RWPE2 (cell line): ENCODE results near the gene FXN.
A peak's percentile ranks its signal among the peaks of the same experiment; 100 is the strongest.
"Not testable (repeated sequence)": the region's sequence is repeated elsewhere in the genome, so short reads cannot be mapped to it uniquely, and the experiment has no call there.

Experiments
- ATAC-seq: fragments of 200-7000 bp; cut with Tn5 transposase; 3 replicates; pipeline ENCODE4 v1.9.1; 2021; ENCODE audit warnings: low read depth
- DNase-seq: peaks from one replicate; pipeline ENCODE4 v3.0.0-alpha.2; 2020; ENCODE audit warnings: low spot score
- H3K27ac ChIP-seq: fragments of 450-650 bp; 2 replicates; pipeline ENCODE4 v1.5.1; 2017; ENCODE audit warnings: mild to moderate bottlenecking; ENCODE audit not compliant: poor library complexity, severe bottlenecking
- H3K27me3 ChIP-seq: fragments of 250-450 bp; sonication (Bioruptor Pico); 2 replicates; pipeline ENCODE4 v1.5.1; 2021; ENCODE audit warnings: mild to moderate bottlenecking, moderate library complexity; ENCODE audit not compliant: insufficient read depth, poor library complexity, severe bottlenecking
- H3K36me3 ChIP-seq: fragments of 250-450 bp; sonication (Bioruptor Pico); 2 replicates; pipeline ENCODE4 v1.5.1; 2020; ENCODE audit warnings: low read depth, mild to moderate bottlenecking, moderate library complexity
- H3K4me1 ChIP-seq: fragments of 250-450 bp; sonication (Bioruptor Pico); 2 replicates; pipeline ENCODE4 v1.5.1; 2021; ENCODE audit warnings: mild to moderate bottlenecking, moderate library complexity; ENCODE audit not compliant: insufficient read depth, poor library complexity, severe bottlenecking
- H3K4me3 ChIP-seq: fragments of 250-450 bp; sonication (Bioruptor Pico); 2 replicates; pipeline ENCODE4 v1.5.1; 2021; ENCODE audit warnings: mild to moderate bottlenecking, moderate library complexity; ENCODE audit not compliant: severe bottlenecking
- H3K9me3 ChIP-seq: fragments of 250-450 bp; sonication (Bioruptor Pico); 2 replicates; pipeline ENCODE4 v1.5.1; 2021; ENCODE audit warnings: mild to moderate bottlenecking, moderate library complexity; ENCODE audit not compliant: severe bottlenecking
- CTCF ChIP-seq: fragments of 450-650 bp; IDR thresholded peaks from one replicate; pipeline ENCODE4 v1.5.1; 2017; ENCODE audit warnings: mild to moderate bottlenecking, moderate library complexity; ENCODE audit not compliant: poor library complexity, severe bottlenecking

FXN gene

GRCh38 chr9:69097064-69097463 is 61.5 kb downstream of the FXN start:
- H3K27ac ChIP-seq: peak overlapping the region; percentile 84
- ATAC-seq: peak; percentile 93
- H3K27me3 ChIP-seq: no peaks in the 10 kb centered on the region
- no peak overlapping the region for H3K4me3 ChIP-seq
- no peaks in the 10 kb centered on the region for H3K9me3 ChIP-seq
- no peaks in the 10 kb centered on the region for H3K36me3 ChIP-seq
- no peak for TF ChIP-seq CTCF
- peaks cover 16% of the 10 kb centered on the region for H3K4me1 ChIP-seq
- no peak for DNase-seq

DNA sequence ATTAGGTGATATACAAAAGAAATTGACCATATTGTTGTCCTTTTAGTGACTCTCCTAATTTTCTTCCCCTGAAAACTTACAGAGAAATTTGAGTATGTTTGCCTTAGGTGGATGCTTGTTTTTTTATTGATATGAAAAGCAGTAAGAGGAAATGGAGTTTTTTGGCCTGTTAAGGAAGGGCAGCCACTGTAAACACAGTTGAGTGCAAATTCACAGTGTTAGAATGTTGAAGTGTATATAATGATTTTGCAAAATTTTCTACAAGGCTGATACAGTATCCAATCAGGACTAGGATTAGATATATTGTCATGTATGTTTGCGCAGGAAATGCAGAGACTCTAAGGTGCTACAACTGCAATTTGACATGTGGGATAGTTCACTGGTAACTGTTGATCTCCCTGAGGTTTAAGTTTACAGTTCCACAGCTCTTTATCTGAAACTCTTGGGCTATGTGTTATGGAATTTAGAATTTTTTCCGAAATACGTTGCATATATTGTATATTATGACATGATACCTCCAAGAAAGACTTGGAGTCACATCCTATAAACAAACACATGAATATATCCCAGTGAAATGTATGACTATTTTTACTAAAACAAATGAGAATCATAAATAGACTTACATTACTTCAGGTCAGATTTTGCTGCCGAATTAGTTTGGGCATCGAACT is 62.5 kb downstream of the FXN start:
- DNase-seq (no peak), ATAC-seq (no peak)
- H3K36me3 ChIP-seq: no peaks in the 10 kb centered on the region
- no peak overlapping the region for H3K4me3 ChIP-seq
- peaks cover 16% of the 10 kb centered on the region for H3K4me1 ChIP-seq
- H3K27me3 ChIP-seq: no peaks in the 10 kb centered on the region
- H3K27ac ChIP-seq: peak overlapping the region; percentile 84
- no peak for TF ChIP-seq CTCF
- no peaks in the 10 kb centered on the region for H3K9me3 ChIP-seq

- not testable (repeated sequence) for H3K36me3 ChIP-seq, H3K4me3 ChIP-seq, DNase-seq, H3K9me3 ChIP-seq, H3K27me3 ChIP-seq, H3K27ac ChIP-seq, ATAC-seq
- peaks cover 23% of the 10 kb centered on the region for H3K4me1 ChIP-seq
Measured at GRCh38 chr9:69103348-69103996, 67.9 kb downstream of the FXN start.

DNA sequence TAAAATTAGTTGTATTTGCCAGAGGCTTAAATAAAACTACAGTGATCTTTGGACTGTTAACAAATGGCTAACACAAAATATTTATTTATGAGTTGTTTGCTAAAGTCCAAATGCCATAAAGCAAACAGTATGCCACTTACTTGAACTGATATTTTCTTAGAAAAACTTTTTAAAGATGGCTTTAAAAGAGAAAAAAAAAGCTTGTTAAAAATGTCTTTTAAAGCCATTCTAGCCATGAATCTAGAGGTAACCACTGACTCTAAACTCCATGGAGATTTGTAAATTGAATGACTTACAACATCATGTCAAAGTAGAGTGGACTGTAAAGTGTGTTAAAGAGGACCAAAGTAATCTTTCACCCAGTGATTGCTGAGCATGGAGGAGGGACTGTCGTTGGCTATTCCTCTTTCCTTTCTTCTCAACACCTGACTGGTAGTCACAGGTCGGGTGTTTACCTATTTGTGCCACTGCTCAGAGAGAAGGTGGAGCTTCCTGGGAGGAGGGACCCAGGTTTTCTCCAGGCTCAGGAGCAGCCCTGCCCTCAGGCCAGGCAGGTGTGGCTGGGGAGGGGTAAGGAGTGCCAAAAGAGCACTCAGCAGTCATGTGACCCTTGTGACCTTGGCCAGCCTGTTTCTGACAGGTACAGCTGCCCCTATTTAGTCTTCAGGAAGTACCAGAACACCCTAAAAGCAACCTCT is 69.4 kb downstream of the FXN start:
- H3K4me1 ChIP-seq: peaks cover 23% of the 10 kb centered on the region
- no peaks in the 10 kb centered on the region for H3K27me3 ChIP-seq
- ATAC-seq (peak; percentile 95), DNase-seq (peak; percentile 74)
- H3K4me3 ChIP-seq: no peak overlapping the region
- H3K36me3 ChIP-seq: no peaks in the 10 kb centered on the region
- no peak for TF ChIP-seq CTCF
- H3K27ac ChIP-seq: peak overlapping the region; percentile 36
- no peaks in the 10 kb centered on the region for H3K9me3 ChIP-seq

DNA sequence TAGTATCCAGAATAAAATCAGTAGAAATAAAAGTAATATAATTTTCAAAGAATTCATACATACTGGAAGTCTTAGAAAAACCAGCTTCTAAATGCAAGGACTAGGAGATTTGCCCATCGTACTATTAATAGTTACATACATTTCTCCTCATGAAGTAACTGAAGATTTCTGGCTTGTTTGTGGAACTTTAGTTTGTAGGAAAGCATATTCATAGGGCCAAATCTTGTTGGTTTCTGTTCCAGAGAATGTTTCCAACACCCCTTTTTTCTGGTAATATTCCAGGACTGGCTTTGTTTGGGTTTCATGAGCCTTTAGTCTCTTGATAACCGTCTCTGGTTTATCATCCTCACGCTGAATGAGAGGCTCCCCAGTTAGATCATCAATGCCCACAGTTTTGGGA is 72.2 kb downstream of the FXN start:
- ATAC-seq: no peak
- H3K4me3 ChIP-seq: no peak overlapping the region
- H3K4me1 ChIP-seq: peaks cover 23% of the 10 kb centered on the region
- no peak for DNase-seq
- peak overlapping the region; percentile 36 for H3K27ac ChIP-seq
- H3K27me3 ChIP-seq: no peaks in the 10 kb centered on the region
- no peak for TF ChIP-seq CTCF
- no peaks in the 10 kb centered on the region for H3K36me3 ChIP-seq
- no peaks in the 10 kb centered on the region for H3K9me3 ChIP-seq

- Histone ChIP-seq H3K27ac (peak overlapping the region; percentile 13), H3K4me1 (peaks cover 23% of the 10 kb centered on the region)
- H3K4me3 ChIP-seq, H3K36me3 ChIP-seq, H3K27me3 ChIP-seq, DNase-seq, ATAC-seq, H3K9me3 ChIP-seq: not testable (repeated sequence)
Measured at GRCh38 chr9:69108706-69109105, 73.2 kb downstream of the FXN start.
